ENCODE data around the gene TPK1.

TPK1 gene

DNA sequence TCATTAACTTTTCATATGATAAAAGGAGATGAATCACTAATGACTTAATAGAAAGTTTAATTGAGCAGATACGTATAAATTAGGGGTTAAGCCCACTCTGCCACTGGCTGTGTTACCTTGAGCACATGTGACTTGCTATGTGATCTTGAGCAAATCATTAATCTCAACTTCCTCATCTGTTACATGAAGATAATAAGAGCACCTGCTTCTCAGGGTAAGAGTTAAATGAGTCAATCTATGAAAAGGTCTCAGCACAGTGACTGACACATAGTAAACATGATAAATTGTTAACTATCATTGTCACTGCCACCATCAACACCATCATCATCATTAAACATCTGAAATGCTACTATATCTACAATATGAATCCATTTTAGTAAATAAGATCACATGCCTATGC is 110.8 kb downstream of the TPK1 start:
- no peak for DNase-seq (ENCODE audit: low read depth, low spot score)

- DNase-seq (ENCODE audit: low read depth, low spot score) = no peak
Measured at GRCh38 chr7:144723301-144723700, 112.6 kb downstream of the TPK1 start.

GRCh38 chr7:144720710-144721109 is 115.1 kb downstream of the TPK1 start:
- no peak for DNase-seq (ENCODE audit: low read depth, low spot score)

- DNase-seq (ENCODE audit: low read depth, low spot score) = peak; percentile 57
Measured at GRCh38 chr7:144720149-144720548, 115.7 kb downstream of the TPK1 start.

DNA sequence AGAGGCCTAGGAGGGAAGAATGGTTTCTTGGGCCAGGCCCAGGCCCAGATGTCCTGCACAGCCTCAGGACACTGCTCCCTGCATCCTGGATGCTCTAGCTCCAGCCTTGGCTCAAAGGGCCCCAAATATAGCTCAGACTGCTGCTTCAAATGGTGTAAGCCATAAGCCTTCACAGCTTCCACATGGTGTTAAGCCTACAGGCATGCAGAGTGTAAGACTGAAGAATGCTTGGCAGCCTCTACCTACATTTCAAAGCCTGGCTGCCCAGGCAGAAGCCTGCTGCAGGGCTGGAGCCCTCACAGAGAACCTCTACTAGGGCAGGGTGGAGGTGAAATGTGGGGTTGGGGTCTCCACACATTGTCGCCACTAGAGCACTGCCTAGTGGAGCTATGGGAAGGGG is 118.1 kb downstream of the TPK1 start:
- no peak for DNase-seq (ENCODE audit: low read depth, low spot score)

DNA sequence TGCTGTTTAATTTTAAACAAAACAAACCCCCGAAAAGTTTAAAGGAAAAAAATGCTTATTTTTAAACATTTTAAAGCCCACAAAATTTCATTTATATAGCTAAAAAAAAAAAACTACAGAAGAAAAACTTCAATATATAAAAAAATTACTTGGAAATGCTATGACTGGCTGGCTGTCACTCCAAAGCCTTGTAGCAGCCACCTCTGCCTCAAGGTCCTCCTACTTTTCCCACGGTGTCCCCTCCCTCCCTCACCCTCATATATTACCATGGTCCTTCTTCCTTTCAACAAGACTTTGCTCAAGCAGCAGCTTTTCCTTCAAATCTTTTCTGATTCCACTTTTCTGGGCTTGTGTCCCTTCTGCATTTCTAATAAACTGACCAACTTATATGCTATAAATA is 122.0 kb downstream of the TPK1 start:
- no peak for DNase-seq (ENCODE audit: low read depth, low spot score)

DNA sequence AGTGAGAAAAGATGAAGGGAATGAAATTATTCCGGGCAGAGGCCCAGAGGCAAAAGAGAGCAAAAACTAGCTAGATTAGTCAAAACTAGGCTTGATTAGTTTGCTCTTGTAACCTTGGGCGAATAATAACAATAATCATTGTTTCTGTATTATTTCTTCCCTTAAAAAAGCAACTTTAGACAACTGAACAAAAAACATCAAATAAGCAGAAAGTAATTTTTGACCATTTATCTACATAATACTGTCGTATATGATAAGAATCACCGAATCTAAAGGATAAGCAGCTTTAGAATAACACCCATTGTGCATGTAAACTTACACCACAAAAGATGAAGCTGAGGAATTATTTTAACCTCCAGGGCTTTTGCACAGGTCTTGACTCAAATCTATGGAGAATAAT is 125.1 kb downstream of the TPK1 start:
- DNase-seq (ENCODE audit: low read depth, low spot score) = no peak

DNA sequence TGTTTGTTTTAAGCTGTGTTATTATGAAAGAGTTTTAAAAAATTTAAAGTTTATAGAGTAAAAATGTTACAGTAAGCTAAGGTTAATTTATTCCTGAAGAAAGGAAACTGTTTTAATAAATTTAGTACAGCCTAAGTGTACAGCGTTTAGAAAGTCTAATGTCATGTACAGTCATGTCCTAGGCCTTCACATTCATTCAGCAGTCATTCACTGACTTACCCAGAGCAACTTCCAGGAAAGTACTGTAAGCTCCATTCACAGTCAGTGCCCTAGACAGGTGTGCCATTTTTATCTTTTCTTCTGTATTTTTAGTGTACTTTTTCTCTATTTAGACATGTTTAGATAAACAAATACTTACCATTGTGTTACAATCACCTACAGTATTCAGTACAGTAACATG is 126.8 kb downstream of the TPK1 start:
- no peak for DNase-seq (ENCODE audit: low read depth, low spot score)

DNA sequence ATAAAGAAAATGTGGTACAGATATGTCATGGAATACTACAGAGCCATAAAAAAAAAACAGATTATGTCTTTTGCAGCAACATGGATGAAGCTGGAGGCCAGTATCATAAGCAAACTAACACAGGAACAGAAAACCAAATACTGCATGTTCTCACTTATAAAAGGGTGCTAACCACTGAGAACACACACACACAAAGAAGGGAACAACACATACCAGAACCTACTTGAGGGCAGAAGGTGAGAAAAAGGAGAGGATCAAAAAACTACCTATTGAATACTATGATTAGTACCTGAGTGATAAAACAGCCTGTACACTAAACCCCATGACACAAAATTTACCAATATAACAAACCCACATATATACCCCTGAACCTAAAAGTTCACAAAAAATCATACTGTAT is 144.6 kb downstream of the TPK1 start:
- DNase-seq (ENCODE audit: low read depth, low spot score) = no peak

GRCh38 chr7:144682581-144683280 is 153.1 kb downstream of the TPK1 start:
- no peak for DNase-seq (ENCODE audit: low read depth, low spot score)

DNA sequence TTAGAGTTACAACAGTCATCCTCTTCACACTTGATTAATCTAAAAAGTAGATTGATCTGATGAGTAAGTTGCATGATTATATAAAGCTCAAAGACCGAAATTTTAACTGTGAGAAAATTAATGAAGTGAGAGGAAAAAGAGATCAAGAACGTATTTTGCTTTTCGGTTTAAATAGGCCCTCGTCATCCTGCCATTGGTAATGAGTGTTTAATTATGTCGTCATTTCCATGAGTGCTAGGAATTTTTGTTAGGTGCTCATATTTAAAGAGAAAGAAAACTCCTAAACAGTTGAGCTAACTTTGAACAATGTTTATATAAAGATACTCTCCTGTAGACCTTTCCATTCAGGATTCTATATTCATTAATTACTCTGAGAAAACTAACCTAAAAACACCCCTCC is 159.4 kb downstream of the TPK1 start:
- no peak for DNase-seq (ENCODE audit: low read depth, low spot score)

- DNase-seq (ENCODE audit: low read depth, low spot score) = no peak
Measured at GRCh38 chr7:144674550-144674949, 161.3 kb downstream of the TPK1 start.

DNA sequence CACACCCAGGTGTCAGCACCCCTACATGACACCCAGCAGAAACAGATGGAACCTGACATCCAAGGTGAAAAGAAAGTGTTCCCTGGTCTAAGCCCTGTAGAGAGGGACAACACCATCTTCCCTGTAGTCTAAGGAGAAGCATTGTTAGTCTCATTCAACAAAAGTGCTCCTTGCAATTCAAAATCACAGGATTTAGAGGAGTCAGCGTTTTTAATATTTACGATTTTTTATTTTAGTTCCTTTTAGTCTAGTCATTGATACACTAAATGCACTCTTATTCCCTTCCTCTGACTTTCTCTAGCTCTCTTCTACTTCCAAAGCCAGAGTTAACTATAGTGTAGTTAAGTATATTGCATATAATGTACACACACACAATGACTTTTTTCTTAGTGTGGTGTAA is 163.0 kb downstream of the TPK1 start:
- DNase-seq (ENCODE audit: low read depth, low spot score) = no peak

- no peak for DNase-seq (ENCODE audit: low read depth, low spot score)
Measured at GRCh38 chr7:144671429-144671828, 164.4 kb downstream of the TPK1 start.

DNA sequence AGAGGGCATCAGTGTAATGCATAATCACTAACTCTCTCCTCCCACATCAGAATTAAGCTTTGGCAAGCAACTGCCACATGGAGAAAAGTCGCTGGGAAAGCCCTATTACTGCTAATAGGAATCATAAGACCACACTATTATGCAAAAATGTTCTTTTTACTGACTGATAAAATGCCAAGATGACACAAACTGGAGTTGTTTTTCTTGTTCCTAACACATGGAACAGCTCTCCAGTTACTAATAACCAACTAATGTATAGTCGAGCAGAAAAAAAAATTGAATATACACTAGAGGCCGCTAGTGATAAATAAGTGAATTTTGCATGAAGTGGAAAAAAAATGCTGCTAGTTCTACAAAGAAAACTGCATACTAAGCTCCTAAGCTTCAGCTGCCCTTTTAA is 165.6 kb downstream of the TPK1 start:
- peak; percentile 19 for DNase-seq (ENCODE audit: low read depth, low spot score)

DNA sequence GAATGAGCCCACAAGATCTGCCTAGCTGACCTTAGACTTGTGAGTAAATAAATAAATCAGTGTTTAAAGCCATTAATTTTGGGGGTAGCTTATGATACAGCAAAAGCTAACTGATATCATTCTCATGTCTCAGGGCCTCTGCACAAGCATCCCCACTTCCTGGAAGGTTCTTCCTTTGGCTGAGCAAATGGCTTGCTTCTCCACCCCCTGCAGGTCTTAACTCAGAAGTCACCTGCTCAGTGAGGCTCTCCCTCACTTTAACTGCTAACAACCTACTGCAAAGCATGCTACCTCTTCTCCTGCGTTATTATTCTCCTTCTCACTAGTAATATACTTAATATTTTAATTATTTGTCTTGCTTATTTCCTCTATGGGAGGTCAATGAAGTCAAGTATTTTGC is 167.3 kb downstream of the TPK1 start:
- DNase-seq (ENCODE audit: low read depth, low spot score) = no peak

DNA sequence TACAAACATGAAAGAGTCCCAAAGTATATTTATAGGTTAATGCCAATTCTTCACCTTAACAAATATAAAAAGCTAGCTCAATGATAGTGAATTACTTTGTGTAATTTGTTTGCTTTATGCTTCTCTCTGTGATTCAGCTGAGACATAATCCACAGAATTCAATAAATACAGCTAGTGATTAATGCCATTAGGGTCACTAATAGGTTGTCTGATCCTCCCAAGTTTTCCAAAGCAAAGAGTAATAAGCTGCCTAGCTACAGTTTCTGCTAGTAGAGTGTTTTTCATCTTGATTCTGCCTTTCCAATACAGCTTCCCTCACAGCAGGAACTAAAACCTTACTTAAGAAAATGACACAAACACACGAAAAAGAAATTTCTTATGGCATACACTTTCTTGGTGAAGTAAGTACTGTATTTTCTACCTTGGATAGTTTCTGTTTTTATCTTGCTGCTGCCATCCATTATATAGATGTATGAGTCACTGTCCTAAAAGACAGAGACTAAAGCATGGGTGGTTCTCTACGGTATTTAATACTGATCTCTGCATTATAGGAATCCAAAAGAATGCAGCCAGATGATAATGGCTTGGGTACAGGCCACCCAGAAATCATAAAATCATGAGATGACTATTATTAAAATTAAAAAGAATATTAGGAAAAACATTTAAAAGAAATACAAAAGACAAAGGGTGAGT is 170.0 kb downstream of the TPK1 start:
- DNase-seq (ENCODE audit: low read depth, low spot score) = no peak

DNA sequence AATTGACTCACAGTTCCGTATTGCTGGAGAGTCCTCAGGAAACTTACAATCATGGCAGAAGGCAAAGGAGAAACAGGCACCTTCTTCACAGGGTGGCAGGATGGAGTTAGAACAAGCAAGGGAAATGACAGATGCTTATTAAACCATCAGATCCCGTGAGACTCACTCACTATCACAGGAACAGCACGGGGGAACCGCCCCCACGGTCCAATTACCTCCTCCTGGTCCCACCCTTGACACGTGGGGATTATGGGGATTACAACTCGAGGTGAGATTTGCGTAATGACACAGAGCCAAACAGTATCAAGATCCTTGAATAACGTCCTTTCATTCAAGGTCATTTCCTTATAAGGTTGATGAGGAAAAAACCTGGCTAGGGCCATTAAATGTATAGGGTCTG is 176.6 kb downstream of the TPK1 start:
- DNase-seq (ENCODE audit: low read depth, low spot score) = no peak

DNA sequence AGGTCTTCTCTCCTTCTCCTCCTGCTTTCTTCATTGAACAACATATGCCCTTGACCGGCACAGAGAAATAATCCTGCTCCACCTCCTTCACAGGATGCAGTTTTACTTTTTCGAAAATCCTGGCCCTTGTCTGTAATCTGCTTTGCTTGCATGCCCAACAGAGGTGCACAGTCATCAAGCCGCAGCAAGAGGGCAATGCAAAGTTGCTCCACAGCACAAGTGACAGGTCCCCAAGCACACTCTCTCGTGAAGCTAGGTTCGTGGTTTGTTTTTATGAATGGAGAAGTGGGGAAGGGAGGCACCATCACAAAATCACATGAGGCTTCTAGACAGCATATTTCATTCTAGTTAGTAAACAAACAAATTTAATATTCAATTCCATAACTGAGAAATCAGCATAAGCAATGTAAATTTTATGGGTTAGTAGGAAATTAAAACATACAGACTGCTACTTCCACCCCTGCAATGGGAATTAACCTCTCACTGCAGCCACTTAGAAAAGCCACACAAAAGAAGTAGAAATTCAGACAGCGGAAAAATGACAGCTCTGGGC is 178.8 kb downstream of the TPK1 start:
- DNase-seq (ENCODE audit: low read depth, low spot score) = no peak

DNA sequence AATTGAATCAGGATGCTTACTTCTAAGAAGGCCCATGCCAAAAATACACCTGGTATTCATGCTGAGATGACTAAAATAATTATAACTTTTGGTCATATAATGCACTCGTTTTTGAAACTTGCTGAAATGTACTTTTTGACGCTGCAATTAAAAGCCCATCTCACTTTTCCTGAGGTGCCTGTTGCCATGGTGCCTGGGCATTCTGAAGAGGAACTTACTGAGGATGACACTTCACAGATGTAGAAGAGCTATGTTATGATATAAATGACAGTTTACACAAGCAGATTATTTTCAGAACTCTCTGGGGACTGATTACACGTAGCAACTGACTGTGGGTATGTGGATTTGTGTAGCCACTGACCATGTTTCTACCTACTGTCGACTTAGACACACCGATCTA is 182.4 kb downstream of the TPK1 start:
- DNase-seq (ENCODE audit: low read depth, low spot score) = no peak

- no peak for DNase-seq (ENCODE audit: low read depth, low spot score)
Measured at GRCh38 chr7:144650439-144650838, 185.4 kb downstream of the TPK1 start.

DNA sequence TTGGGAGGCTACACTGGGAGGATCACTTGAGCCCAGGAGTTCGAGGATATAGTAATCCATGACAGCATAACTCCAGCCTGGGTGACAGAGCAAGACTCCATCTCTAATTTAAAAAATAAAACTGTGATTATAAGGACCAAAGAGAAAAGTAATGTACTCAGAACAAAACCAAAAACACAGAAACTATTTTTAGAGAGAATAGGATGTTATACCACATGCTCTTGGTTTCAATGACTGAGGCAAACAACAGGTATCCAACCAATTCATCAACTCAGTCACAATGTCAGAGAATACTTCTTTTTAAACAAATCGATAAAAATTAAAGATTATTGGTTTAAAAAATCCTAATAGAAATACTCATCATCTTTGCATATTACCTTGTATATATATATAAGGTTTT is 186.7 kb downstream of the TPK1 start:
- no peak for DNase-seq (ENCODE audit: low read depth, low spot score)

DNA sequence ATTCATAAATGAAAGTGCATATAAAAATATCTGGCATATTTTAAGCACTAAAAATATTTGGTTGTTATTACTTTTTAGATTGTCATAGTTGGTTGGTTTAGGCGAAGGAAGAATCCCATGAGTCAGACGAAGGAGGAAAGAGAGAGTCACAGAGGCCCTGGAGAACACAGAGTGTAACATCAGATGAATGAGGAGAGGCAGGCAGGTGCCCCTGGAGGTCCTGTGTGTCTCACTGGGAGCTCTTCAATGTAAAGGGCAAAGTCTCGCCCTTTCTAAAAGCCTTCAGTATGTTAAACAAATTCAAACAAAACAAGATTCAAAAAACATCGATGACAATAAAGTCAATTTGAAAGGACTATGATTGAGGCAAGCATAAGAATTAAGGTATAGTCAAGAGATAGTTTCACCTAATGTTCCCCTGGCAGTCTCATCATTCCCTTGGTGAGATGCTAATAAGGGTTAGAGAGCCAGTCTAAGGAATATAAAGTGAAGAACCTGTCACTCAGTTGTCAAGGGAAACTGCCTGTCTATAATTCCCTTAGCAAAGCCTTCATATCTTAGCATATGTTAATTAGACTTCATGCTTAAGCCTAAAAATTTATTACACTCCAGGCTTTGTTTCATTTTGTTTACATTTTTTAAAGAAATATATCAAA is 194.3 kb downstream of the TPK1 start:
- DNase-seq (ENCODE audit: low read depth, low spot score) = no peak
